AG09309 (cell line): ENCODE results near the gene CRABP2.
A peak's percentile ranks its signal among the peaks of the same experiment; 100 is the strongest.

Experiments
- DNase-seq: peaks from one replicate; pipeline ENCODE4 v3.0.0-alpha.2; 2010; ENCODE audit warnings: low read depth
- H3K4me3 ChIP-seq: 2 replicates; pipeline ENCODE4 v1.5.1; 2011; ENCODE audit warnings: mild to moderate bottlenecking, low read depth, low read length, moderate library complexity; ENCODE audit not compliant: control insufficient read depth
- TF ChIP-seq, protein P1 (sequence below): IDR thresholded peaks from 2 replicates; pipeline ENCODE4 v1.5.1; 2011; ENCODE audit warnings: mild to moderate bottlenecking, low read depth, low read length, inconsistent platforms; ENCODE audit not compliant: insufficient read depth, control insufficient read depth; ENCODE audit errors: missing control alignments

CRABP2 gene

DNA sequence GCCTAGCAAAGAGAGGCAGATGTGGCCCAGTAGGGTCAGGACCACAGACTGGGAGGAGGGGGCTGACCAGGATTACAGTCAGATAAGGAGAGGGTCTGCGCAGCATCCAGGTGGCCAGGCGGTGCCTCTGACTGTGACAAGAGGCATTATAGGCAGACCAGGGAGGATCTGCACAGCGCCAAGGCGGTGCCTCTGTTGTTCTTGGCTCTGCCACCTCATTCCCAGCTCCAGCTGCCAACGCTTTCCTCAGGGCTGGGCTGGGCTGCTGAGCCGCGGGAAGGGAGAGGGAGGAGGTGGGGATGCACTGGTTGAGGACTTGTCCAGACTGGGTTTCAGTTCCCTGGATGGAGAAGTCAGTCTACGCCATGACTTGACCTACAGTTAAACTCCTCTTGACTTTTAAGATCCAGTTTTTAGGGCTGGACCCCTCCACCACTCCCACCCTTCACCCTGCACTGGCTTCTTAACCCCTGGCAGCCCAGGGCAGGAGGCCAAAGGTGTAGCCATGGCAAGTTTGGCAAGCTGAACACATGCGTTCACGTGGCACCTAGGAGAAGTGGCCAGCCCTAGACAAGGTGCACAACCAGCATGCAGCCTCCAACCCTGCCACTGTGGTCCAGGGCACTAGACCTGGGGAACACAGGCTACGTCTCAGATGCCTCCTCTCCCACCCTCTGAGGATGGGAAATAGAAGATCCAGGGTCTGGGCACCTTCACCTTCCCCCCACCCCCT lies 4.5 kb upstream of the CRABP2 start:
- no peak overlapping the region for H3K4me3 ChIP-seq
- TF ChIP-seq, protein P1, sequence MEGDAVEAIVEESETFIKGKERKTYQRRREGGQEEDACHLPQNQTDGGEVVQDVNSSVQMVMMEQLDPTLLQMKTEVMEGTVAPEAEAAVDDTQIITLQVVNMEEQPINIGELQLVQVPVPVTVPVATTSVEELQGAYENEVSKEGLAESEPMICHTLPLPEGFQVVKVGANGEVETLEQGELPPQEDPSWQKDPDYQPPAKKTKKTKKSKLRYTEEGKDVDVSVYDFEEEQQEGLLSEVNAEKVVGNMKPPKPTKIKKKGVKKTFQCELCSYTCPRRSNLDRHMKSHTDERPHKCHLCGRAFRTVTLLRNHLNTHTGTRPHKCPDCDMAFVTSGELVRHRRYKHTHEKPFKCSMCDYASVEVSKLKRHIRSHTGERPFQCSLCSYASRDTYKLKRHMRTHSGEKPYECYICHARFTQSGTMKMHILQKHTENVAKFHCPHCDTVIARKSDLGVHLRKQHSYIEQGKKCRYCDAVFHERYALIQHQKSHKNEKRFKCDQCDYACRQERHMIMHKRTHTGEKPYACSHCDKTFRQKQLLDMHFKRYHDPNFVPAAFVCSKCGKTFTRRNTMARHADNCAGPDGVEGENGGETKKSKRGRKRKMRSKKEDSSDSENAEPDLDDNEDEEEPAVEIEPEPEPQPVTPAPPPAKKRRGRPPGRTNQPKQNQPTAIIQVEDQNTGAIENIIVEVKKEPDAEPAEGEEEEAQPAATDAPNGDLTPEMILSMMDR: no peak
- peak; percentile 47 for DNase-seq

DNA sequence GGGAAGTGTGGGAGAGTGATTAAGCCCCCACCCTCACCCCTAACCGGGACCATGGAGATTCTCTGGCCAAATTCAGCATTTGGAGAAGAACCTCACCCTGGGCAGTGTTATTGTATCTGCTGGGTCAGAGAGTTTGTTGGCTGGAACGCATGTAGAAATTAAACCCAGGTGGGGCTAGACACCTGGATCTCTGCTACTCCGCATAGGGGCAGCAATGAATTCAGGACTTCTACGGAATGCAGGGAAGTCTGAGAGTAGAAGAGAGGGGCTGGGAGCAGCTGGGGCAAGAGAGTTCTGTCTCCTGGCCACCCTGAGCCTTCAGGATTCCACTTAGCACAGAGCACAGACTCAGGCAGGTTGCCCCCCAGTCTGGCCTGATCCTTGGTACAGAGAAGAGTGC lies 3.6 kb upstream of the CRABP2 start:
- no peak overlapping the region for H3K4me3 ChIP-seq
- DNase-seq: no peak
- TF ChIP-seq, protein P1: no peak

DNA sequence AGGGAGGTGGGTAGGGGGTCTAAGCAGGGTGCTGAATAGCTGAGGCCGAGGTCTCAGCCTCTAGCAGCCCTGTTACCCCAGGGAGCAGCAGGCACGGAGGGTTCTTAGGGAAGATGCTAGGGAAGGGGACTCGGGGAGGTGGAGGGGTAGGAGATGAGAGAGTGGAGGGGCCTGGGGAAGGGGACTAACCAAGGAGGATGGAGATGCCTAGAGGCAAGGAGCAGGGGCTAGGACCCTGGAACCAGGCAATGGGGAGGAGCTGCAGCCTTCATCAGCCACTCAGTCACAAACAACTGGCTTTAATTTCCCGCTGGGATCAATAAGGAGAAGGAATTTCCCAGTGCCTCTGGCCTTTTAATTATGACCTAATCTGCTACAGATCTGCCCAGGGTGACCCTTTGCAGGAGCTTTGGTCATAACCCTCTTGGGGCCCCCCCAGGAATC lies 2.9 kb upstream of the CRABP2 start:
- TF ChIP-seq, protein P1: no peak
- H3K4me3 ChIP-seq: no peak overlapping the region

DNA sequence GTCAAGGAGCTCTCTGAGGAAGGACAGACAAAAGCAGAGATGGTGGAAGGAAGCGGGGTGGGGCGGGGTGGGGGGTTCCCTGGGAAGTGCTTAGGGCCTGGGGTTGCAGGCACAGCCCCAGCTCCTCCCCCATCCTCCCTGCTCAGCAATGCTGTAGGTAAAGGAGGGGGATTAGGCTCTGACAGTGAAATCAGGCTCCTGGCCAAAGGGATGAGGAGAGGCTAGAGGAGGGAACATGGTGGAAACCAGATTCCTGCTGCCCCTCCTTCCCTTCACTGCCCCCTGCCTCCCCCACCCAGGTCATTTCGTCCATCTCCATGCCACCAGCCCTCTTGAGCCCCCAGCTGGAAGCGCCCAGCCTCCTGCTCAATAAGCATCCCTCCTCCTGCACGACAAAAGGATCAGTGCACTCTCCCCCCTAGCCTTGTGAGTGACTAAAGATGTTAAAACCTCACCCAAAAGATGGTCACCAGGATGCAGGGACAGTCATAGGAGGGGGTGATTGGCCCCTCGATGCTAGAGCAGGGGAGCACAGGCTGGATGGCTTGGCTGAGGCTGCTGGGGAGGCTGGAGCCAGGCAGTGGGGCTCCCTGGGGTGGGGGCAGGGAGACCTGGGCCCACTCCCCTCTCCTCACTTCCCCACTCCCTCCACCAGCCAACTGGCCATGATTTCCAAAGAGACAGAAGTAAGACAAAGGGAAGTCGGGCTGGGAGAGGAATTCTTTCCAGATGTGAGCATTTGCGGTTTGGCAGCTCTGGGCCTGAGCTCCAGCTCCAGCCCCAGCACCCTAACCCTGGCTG lies 2.2 kb upstream of the CRABP2 start:
- TF ChIP-seq, protein P1: no peak
- peak; percentile 42 for DNase-seq
- no peak overlapping the region for H3K4me3 ChIP-seq

More for the DNA sequence above, 2.9 kb upstream of the CRABP2 start:
- no peak for DNase-seq

DNA sequence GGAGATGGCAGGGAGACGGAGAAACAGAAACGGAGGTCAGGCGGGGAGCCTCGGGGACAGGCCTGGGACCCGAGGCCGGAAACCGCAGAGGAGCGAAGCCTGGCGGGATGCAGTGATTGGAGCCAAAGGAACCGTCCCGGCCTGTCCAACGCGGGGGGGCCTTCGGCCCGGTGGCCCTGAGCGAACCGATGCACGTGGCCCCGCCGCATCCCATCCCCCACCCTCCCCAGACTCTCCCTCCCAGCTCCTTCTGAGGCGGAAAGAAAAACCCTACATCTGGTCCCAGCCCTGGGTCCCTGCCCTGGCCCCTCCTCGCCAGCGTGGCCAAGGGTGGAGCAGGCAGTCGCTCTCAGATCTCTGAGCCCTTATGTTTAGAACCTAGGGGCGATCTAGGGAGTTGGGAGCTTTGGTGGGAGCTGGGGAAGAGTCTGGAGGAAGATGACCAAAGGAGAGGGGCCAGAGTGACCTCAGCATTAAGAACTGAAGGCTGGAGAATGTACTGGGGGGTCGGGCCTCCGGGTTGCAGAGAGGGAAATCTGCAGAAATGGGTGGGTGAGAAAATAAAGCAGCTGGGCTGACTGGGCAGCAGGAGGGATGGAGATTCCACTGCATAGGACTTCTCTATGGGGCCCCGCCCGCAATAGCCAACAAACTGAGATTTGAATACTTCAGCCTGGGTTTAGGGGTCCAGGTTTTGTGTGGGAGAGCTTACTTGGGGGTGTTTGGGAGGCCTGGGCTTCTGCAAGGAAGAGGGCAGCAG lies 1.5 kb upstream of the CRABP2 start:
- peak; percentile 46 for DNase-seq
- peak overlapping the region; percentile 71 for H3K4me3 ChIP-seq
- TF ChIP-seq, protein P1: no peak

DNA sequence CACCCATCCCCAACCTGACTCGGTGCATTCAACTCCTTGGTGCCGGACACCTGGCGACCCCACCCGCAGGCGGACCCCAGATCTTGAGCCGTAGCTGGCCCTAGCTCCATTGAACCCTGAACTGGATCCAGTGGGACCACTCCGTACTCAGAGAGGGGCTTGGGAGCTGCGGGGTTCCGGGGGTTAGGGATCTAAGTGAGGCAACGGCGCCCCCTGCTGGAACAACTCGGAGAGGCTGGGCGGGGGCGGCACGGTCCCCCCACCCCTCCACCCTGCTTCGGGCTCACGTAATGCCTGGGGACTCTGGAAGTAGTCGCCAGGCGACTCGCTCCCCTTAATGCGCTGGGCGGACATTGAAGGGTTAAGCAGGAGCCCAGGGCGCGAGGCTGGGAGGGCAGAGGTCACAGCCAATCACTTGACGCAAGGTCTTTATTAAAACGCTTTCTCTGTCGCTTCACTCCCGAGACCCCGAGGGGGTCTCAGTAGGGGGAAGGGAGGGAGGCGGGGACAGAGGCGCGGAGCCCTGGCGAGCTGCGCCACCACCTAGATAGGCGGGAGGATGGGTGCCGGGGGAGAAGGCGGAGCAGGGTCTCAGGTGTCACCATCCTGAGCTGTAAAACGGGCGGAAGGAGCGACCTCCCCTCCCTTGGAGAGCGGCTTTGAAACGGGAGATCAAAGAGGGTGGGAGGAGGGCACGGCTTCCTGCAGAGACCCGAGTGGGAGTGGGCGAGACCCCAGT lies 704 bp upstream of the CRABP2 start:
- TF ChIP-seq, protein P1: peak; percentile 85

More for the DNA sequence above, 704 bp upstream of the CRABP2 start:
- no peak for DNase-seq
- H3K4me3 ChIP-seq: peak overlapping the region; percentile 71
